SH-SY5Y (cell line): ENCODE measurements around the gene JPT2.

Experiments
- GATA2 ChIP-seq: IDR thresholded peaks from 2 replicates; pipeline ENCODE4 v1.6.1; 2011; ENCODE audit warnings: mild to moderate bottlenecking, low read depth, low read length
- GATA3 ChIP-seq: IDR thresholded peaks from 2 replicates; pipeline ENCODE4 v1.6.1; 2011; ENCODE audit warnings: low read depth, mild to moderate bottlenecking, low read length, moderate library complexity

DNA sequence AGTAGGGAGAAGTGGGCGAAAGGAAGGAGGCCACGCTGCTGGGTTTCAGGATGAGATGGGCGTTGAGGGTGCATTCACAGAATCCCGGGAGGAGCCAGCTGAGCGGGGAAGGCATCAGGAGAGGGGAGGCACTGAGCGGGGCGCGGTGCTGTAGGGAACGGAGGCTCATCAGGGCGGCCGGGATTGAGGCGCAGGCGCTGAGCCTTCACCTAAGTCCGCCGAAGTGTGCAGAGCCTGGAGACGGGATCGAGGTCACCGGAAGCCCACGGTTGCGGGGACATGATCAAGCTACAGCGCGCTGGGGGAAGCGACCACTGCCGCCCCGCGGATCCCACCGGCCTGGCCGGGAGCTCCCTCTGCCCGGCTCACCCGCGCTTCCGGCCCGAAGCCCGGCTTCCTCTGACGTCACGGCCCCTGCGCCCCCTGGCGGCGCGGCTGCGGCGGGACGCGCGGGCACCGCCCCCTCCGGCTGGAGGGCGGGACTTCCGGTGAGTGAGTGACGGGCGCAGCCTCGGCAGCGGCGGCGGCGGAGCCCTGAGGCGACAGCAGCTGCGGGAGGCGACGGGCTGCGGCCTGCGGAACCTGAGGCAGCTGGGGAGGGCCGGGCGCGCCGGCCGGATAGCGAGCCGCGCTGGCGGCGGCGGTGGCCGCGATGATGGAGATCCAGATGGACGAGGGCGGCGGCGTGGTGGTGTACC is 27.8 kb downstream of the JPT2 start, which contains the start of gene MAPK8IP3:
- TF ChIP-seq GATA2 (no peak; the same call in 1 of the 2 replicates), GATA3 (no peak)
